GM21723 (cell line): ENCODE data around the gene CEBPA.
"Not testable (repeated sequence)": the region's sequence is repeated elsewhere in the genome, so short reads cannot be mapped to it uniquely, and the experiment has no call there.

ENCODE experiments used
- ATAC-seq: cut with Tn5 transposase; IDR thresholded peaks from one replicate; pipeline ENCODE4 v1.9.1; 2021; ENCODE audit warnings: mild to moderate bottlenecking, moderate library complexity; ENCODE audit not compliant: unreplicated experiment

Gene CEBPA

DNA sequence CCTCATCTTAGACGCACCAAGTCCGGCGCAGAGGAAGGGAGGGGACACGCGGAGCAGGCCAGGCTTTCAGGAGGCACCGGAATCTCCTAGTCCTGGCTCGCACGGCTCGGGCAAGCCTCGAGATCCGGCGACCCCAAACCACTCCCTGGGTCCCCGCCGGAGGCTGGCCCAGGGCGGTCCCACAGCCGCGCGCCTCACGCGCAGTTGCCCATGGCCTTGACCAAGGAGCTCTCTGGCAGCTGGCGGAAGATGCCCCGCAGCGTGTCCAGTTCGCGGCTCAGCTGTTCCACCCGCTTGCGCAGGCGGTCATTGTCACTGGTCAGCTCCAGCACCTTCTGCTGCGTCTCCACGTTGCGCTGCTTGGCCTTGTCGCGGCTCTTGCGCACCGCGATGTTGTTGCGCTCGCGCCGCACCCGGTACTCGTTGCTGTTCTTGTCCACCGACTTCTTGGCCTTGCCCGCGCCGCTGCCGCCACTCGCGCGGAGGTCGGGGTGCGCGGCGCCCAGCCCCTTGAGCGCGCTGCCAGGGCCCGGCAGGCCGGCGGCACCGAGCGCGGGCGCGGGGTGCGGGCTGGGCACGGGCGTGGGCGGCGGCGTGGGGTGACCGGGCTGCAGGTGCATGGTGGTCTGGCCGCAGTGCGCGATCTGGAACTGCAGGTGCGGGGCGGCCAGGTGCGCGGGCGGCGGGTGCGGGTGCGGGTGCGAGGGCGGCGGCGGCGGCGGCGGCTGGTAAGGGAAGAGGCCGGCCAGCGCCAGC lies 1.0 kb downstream of the CEBPA start:
- ATAC-seq = no peak

DNA sequence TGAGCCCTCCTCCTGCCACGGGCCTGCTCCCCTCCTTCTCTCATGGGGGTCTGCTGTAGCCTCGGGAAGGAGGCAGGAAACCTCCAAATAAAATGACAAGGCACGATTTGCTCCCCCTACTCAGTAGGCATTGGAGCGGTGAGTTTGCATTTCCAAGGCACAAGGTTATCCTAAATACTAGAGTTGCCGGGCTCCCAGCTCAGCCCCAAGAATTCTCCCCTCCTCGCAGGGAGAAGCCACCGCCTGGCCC lies 1.5 kb downstream of the CEBPA start:
- no peak for ATAC-seq

DNA sequence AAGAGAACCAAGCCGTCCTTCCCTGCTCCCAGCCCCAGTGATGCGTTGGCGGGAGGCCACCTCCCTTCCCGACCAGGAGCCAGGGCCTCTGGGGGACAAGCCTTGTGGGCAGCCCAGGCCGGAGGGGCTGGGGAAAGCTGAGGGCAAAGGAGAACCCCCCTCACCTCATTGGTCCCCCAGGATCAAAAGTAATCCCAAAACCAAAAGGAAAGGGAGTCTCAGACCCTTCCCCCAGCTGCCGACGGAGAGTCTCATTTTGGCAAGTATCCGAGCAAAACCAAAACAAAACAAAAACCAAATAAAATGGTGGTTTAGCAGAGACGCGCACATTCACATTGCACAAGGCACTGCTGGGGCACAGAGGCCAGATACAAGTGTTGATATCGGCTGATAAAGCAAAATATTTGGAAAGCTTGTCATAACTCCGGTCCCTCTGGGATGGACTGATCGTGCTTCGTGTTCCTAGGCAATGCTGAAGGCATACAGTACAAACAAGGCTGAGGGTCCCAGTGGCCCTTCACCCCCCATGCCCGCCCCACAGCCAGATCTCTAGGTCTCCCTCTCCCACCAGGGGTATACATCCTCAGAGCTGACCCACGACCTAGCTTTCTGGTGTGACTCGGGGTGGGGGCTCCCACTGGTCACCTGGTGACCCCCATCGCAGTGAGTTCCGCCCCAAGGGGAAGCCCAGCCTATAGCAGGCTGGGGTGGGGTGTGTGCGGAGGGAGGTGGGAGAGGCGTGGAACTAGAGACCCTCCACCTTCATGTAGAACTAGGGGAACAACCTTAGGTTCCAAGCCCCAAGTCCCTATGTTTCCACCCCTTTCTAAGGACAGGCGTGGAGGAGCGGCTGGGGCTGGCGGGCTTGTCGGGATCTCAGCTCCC lies 2.1 kb downstream of the CEBPA start:
- ATAC-seq = no peak

DNA sequence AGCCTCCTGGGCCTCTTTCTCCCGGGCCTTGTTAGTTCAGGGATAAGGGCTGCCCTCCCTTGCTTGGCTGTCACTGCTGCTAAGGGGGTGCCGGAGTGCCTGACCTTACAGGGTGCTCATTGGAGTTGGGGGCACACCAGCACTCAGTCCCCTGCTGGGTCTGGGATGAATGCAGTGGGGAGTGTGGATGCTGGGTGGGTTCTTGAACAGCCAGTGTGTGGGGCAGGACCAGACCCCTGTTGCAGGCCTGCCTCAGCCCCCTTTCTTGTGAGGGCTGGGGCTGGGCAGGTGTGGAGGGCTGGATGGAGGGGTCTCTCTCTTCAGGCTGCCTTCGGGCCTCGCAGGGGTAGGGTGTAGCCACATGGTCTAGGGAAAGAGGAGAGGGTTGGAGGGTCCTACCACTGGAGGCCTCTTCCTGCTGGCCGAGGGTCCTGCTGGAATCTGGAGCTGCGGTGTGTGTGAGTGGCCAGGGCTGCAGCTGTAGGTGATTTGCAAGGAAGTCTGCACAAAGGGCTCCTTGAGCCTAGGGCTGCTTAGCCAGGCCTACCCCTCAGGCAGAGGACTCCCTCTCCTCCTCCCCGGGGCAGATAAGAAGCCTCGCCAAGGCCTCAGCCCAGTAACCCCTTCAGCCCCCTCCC lies 3.2 kb downstream of the CEBPA start:
- no peak for ATAC-seq

DNA sequence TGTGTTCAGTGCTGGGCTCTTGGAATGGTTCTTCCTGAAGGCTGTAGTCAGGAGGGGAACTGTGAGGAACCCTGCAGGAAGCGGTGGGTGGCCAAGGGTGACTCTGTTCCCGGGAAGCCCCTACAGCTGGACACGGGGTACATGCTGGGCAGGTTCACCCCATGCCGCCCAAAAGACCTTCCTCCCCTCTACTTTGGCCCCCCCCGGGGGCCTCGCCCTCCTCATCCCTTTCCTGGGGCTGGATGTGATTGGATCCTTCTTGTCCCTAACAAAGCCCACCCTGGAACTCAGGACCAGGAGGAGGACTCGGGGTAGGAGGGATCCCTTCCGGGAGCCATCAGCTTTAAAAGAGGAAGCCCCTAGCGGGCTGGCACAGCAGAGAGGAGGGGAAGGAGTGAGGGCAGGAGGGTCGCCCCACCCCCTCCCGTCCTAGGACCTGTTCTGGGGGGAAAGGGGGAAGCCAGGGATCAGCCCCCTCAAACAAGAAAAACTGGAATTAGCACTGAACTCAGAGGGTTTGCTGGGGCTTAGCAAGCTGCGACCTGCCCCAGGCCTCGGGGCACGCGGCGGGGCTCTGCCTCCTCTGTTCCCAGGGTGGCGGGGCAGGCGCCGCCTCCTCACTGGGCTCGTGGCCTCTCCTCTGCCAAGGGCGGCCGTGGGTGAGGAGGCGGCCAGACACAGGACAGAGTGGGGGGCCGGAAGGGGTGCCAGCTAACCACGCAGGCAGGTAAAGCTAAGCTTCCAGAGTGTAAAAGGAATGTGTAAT lies 4.0 kb downstream of the CEBPA start:
- ATAC-seq = no peak

DNA sequence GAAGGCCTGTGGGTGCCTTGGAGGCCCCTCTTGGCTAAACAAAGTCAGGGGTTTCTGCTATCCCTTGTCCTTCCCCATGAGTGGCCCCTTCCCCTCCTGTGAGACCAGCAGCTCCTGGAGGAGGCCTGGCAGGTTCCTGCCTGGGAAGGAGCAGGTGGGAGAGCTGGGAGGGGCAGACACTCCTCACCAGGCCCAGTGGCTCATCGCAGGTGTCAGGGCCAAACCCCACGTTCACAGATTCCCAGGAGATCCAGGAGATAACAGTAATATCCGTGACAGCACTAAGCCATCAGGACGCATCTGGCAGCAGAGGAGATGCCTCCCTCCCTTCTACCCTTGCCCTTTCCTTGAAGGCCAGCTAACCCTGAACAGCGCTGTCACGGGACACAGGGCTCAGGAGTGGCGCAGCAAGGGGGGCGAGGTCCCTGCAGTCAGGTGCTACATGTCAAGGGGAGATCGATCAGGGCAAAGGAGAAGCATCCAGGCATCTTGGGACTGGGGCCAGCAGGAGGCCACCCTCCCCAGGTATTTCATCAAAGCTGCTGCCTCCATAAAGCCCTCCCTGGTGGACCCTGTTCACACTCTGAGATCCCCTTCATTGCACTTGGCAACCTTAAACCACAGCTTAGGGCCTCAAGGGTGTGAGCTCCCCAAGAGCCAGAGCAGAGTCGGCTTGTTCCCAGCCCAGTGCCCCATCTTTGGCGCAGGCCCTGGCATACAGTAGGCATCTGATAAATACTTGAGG lies 4.8 kb downstream of the CEBPA start:
- no peak for ATAC-seq

DNA sequence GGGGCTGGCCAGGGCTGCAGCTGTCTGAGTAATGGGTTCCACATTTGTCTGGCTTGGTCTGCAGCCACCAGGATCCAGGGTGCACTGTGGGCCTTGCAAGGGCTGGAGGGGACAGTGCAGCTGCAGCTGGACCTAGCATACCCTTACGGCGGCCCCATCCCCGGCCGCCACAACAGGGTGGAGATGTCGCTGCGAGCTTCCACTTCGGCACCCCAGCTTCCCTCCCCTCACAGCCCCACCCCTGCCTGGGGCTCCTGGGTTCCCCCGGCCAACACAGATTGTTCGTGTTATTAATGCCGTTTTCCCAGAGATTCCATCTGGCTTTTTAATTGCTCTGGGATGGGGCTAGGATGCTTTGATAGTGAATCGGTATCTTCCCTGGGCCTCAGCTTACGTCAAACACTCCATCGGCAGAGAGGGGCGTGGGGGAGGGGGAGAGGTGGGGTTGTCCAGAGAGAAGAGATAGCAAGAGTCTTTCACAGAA lies 5.8 kb downstream of the CEBPA start:
- ATAC-seq = no peak

- no peak for ATAC-seq
These were observed 6.5 kb downstream of the CEBPA start for GRCh38 chr19:33295621-33296487.

GRCh38 chr19:33295046-33295445 lies 7.3 kb downstream of the CEBPA start:
- ATAC-seq = not testable (repeated sequence)

DNA sequence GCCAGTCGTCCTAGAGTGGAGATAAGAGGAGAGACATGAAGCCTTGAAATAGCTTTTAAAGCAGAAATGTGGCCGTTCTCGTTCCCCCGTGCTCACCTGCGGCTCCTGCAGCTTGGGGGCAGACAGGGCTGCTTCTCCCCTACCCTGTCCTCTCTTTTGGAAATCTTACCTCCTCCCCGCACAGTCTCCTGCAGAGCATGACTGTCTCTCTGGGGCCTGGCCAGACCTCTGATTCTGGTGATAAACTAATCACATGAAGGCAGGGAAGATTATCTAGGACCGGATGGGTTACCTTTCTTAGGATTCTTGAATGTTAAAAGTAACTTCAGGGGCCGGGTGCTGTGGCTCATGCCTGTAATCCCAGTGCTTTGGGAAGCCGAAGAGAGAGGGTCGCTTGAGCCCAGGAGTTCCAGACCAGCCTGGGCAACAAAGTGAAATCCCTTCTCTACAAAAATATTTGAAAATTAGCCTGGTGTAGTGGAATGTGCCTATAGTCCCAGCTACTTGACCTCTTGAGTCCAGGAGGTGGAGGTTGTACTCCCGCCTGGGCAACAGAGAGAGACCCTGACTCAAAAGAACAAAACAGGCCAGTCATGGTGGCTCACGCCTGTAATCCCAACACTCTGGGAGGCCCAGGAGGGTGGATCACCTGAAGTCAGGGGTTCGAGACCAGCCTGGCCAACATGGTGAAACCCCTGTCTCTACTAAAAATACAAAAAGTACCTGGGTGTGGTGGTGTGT lies 8.1 kb downstream of the CEBPA start:
- ATAC-seq = no peak

GRCh38 chr19:33293255-33294057 lies 8.9 kb downstream of the CEBPA start:
- no peak for ATAC-seq

DNA sequence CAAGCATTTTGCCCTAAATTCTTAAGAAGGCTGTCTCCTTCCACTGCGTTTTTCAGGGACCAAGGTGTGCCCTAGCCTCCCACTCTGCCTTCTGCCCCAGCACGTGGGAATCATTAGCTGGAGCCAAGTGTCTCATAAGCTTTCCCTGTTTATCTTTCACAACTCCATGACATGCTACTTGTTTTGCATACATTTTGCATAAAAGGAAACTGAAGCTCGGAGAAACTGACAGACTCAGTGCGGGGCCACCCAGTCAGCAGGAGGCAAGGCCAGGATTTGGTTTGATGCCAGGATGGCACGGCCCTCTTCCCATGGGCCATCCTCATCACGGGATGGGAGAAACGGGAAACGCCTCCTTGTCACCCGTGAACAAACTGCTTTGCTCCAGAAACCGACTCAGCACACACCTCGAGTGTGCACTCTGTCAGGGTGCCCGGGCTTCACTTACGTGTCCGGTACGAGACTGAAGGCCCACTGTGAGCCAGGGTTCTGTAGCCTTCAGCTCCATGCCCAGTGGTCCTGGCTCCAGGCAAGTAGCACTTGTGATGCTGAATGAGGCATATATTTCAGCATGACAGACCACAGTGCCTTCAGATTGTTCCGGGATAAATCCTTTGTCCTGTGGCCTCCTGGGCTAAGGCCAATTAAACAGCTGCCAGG lies 9.6 kb downstream of the CEBPA start:
- no peak for ATAC-seq

DNA sequence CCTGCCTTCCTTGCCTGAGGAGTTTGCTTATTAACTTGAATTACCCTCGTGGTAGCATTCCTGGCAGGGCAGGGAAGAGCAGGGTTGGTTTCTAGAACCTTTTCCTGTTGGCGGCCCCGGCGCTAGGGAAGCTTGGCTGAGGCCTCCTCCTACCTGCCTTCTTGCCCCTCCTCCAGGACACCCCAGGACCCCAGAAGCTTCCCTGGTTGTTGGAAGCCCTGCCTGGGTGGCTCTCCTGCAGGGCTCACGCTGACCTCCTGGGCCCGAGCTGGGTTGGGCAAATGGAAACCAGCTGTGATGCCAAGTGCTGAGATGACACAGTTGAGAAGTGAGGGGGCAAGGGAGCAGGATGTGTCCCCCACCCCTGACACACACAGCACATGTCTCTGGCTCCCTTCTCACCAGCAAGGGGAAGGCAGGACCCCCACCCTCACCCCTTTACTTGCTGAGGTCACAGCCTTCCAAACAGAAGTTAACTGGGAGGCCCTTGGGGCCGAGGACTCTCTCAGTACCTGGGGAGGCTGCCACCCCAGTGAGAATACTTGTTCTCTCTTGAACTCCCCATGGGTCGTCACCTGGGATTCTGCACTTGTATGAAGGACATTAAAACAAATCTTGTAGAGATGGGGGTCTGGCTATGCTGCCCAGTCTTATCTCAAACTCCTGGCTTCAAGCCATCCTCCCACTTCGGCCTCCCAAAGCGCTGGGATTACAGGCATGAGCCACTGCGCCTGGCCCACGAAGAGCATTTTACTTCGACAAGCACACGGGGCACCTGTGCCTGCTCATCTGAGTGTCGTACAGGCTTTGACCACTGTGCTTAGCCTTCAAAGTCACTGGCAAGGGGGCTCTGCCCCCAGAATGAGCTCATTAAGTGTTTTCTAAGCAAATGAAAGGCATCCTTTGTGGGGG lies 10.5 kb downstream of the CEBPA start:
- ATAC-seq = no peak

- no peak for ATAC-seq
These were observed 11.2 kb downstream of the CEBPA start for GRCh38 chr19:33290956-33291622.

DNA sequence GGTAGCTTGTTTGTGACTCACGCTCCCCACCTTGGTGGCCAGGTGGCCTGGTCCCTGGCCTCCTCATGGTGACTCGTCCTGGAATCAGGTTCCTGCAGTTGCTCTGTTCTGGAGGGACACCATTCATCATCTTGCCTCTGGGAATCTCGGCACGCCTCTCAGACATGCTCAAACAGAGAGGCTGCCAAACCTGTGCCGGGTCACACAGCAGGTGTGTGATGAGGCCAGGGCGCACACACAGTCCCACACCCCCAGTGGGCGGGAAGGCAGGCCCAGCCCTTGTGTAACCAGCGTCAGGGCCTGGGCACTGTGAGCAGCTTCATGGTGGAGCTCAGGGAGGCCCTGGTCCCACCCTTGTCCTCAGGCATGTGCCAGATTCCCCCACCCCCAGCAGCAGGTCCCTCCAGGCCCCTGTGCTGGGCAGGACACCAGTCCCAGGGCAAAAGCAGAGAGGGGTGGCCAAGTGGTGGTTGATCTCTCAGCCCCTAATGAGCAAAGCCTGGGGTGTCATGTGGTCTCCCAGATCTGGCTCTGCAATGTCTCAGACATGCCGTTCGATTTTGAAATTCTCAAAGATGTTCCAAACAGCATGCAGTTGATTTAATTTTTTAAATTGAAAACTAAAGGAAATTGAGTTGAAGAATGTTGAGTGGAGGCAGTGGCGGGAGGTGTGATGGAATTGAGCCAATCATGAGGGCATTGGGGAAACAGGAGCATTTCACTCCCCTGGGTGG lies 12.1 kb downstream of the CEBPA start:
- ATAC-seq = no peak
